ENCODE results near the gene CDH13.

Gene CDH13

DNA sequence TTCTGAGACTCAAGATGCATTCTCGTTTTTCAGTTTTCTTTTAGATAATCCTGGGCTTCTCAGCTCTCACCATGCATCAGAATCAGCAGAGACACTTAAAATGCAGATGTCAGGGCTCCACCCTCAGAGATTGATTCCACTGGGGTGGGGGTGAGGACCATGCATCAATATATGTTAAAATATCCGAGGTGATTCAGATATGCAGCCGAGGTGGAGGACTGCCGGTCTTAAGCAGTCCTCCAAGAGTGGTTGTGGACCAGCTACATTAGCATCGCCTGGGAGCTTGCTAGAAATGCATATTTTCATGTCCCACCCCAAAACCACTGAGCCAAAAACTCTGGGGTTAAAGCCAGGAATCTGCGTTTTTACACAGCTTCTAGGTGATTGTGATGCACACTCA, 501.3 kb downstream of the CDH13 start (continued):
- no peak for TF ChIP-seq TSHZ2 (CRISPR knock-in tag; IDR thresholded peaks at IDR 0.05)
- no peak for TF ChIP-seq ZNF70 (CRISPR knock-in tag; IDR thresholded peaks at IDR 0.05)

GRCh38 chr16:83130039-83130438, 503.3 kb downstream of the CDH13 start:
- TF ChIP-seq ESRRG (CRISPR knock-in tag; IDR thresholded peaks at IDR 0.05) (no peak), ZNF70 (CRISPR knock-in tag; IDR thresholded peaks at IDR 0.05) (no peak), CREB5 (CRISPR knock-in tag; IDR thresholded peaks at IDR 0.05; ENCODE audit: low read depth) (no peak), ZNF8 (CRISPR knock-in tag; IDR thresholded peaks at IDR 0.05) (no peak), CSDC2 (CRISPR knock-in tag; IDR thresholded peaks at IDR 0.05) (no peak), RARB (CRISPR knock-in tag; IDR thresholded peaks at IDR 0.05) (no peak)

DNA sequence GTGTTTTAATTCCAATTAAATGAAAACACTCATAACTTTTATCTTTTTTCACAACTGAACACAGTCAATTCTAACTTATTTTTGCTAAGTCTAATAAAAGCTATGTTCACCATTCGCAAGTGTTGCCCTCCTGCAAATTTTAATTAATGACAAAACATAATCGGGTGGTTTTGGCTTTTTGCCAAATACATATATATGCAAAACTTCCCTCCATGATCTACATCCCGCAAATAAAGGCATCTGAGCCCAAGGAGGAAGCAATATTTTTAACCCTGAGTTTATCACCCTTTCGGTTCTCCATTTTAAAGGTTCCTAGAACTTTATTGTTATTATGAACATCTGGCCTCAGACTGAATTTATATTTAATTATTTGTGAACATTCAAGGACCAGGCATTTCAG, 507.9 kb downstream of the CDH13 start:
- no peak for ATAC-seq
- no peak for TF ChIP-seq PPARA (CRISPR knock-in tag; IDR thresholded peaks at IDR 0.05; ENCODE audit: borderline replicate concordance)
- no peak for TF ChIP-seq ZC3H10 (CRISPR knock-in tag; IDR thresholded peaks at IDR 0.05)

More at GRCh38 chr16:83130039-83130438, 503.3 kb downstream of the CDH13 start:
- no peak for ATAC-seq

GRCh38 chr16:83136419-83136818, 509.6 kb downstream of the CDH13 start:
- no peak for ATAC-seq
- TF ChIP-seq ESRRG (CRISPR knock-in tag; IDR thresholded peaks at IDR 0.05) = no peak
- no peak for TF ChIP-seq PPARA (CRISPR knock-in tag; IDR thresholded peaks at IDR 0.05; ENCODE audit: borderline replicate concordance)
- no peak for TF ChIP-seq ZC3H10 (CRISPR knock-in tag; IDR thresholded peaks at IDR 0.05)
- TF ChIP-seq ISL1 (CRISPR knock-in tag; IDR thresholded peaks at IDR 0.05) = no peak
- no peak for TF ChIP-seq TSHZ2 (CRISPR knock-in tag; IDR thresholded peaks at IDR 0.05)
- TF ChIP-seq CSDC2 (CRISPR knock-in tag; IDR thresholded peaks at IDR 0.05) = no peak
- no peak for TF ChIP-seq SNAI2 (CRISPR knock-in tag; IDR thresholded peaks at IDR 0.05)
- TF ChIP-seq, protein P1, sequence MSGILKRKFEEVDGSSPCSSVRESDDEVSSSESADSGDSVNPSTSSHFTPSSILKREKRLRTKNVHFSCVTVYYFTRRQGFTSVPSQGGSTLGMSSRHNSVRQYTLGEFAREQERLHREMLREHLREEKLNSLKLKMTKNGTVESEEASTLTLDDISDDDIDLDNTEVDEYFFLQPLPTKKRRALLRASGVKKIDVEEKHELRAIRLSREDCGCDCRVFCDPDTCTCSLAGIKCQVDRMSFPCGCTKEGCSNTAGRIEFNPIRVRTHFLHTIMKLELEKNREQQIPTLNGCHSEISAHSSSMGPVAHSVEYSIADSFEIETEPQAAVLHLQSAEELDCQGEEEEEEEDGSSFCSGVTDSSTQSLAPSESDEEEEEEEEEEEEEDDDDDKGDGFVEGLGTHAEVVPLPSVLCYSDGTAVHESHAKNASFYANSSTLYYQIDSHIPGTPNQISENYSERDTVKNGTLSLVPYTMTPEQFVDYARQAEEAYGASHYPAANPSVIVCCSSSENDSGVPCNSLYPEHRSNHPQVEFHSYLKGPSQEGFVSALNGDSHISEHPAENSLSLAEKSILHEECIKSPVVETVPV (CRISPR knock-in tag; IDR thresholded peaks at IDR 0.05) = no peak
- no peak for TF ChIP-seq RARB (CRISPR knock-in tag; IDR thresholded peaks at IDR 0.05)
- TF ChIP-seq GLIS3 (CRISPR knock-in tag; IDR thresholded peaks at IDR 0.05) = no peak
- TF ChIP-seq, protein P2, sequence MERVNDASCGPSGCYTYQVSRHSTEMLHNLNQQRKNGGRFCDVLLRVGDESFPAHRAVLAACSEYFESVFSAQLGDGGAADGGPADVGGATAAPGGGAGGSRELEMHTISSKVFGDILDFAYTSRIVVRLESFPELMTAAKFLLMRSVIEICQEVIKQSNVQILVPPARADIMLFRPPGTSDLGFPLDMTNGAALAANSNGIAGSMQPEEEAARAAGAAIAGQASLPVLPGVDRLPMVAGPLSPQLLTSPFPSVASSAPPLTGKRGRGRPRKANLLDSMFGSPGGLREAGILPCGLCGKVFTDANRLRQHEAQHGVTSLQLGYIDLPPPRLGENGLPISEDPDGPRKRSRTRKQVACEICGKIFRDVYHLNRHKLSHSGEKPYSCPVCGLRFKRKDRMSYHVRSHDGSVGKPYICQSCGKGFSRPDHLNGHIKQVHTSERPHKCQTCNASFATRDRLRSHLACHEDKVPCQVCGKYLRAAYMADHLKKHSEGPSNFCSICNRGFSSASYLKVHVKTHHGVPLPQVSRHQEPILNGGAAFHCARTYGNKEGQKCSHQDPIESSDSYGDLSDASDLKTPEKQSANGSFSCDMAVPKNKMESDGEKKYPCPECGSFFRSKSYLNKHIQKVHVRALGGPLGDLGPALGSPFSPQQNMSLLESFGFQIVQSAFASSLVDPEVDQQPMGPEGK (CRISPR knock-in tag; IDR thresholded peaks at IDR 0.05; ENCODE audit: borderline replicate concordance) = no peak

GRCh38 chr16:83136924-83137323, 510.2 kb downstream of the CDH13 start:
- peak; percentile 29 for ATAC-seq
- TF ChIP-seq TSHZ2 (CRISPR knock-in tag; IDR thresholded peaks at IDR 0.05) (no peak), GLIS3 (CRISPR knock-in tag; IDR thresholded peaks at IDR 0.05) (no peak), RARB (CRISPR knock-in tag; IDR thresholded peaks at IDR 0.05) (no peak), BACH2 (CRISPR knock-in tag; IDR thresholded peaks at IDR 0.05; ENCODE audit: borderline replicate concordance) (no peak), SNAI2 (CRISPR knock-in tag; IDR thresholded peaks at IDR 0.05) (no peak), ESRRG (CRISPR knock-in tag; IDR thresholded peaks at IDR 0.05) (no peak), TOX (CRISPR knock-in tag; IDR thresholded peaks at IDR 0.05; ENCODE audit: borderline replicate concordance) (no peak), ISL1 (CRISPR knock-in tag; IDR thresholded peaks at IDR 0.05) (no peak)
- TF ChIP-seq, protein P1 (CRISPR knock-in tag; IDR thresholded peaks at IDR 0.05) = no peak

All from SK-N-SH treated with all-trans-retinoic acid at 6 μM for 48 hours (cell line).